ENCODE data around the gene FUT9.

DNA sequence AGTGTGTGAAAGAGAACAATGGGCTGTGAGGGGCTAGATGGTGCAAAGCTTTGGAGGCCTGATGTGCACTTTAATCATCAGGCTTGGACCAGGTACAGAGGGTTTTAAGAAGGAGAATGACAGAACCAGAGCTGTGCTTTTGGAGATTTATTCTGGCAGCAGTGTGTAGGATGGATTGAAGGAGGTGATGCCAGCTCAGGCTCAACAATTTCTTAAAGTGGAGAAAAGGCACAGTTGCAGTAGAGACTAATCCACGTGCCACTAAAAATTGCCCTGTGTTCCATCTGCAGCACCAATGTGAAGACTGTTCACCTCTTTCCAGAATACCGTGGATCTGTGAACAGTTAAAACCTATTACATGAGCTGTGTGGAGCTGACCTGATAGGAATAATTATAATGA, 134.7 kb downstream of the FUT9 start:
- no peak for TF ChIP-seq CBX5 (IDR thresholded peaks at IDR 0.05; ENCODE audit: low read depth, low read length)
- no peak for TF ChIP-seq POLR2A (IDR thresholded peaks at IDR 0.05; ENCODE audit: control extremely low read depth in 1 of 2, low read depth in 2 of 2, low read length in 2 of 2)
- no peak for TF ChIP-seq GABPA (IDR thresholded peaks at IDR 0.05; ENCODE audit: borderline replicate concordance, insufficient read depth, low read length)
- TF ChIP-seq SIRT6 (IDR thresholded peaks at IDR 0.05; ENCODE audit: low read length) = no peak
- no peak for TF ChIP-seq TAF1 (IDR thresholded peaks at IDR 0.05; ENCODE audit: low read depth, low read length)
- TF ChIP-seq, protein P1, sequence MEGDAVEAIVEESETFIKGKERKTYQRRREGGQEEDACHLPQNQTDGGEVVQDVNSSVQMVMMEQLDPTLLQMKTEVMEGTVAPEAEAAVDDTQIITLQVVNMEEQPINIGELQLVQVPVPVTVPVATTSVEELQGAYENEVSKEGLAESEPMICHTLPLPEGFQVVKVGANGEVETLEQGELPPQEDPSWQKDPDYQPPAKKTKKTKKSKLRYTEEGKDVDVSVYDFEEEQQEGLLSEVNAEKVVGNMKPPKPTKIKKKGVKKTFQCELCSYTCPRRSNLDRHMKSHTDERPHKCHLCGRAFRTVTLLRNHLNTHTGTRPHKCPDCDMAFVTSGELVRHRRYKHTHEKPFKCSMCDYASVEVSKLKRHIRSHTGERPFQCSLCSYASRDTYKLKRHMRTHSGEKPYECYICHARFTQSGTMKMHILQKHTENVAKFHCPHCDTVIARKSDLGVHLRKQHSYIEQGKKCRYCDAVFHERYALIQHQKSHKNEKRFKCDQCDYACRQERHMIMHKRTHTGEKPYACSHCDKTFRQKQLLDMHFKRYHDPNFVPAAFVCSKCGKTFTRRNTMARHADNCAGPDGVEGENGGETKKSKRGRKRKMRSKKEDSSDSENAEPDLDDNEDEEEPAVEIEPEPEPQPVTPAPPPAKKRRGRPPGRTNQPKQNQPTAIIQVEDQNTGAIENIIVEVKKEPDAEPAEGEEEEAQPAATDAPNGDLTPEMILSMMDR (IDR thresholded peaks at IDR 0.05; ENCODE audit: control extremely low read depth in 1 of 3, insufficient read depth in 1 of 3, low read depth in 1 of 3, low read length in 3 of 3) = no peak
